WERI-Rb-1 (cell line): ENCODE measurements around the gene PPP3CB.

Experiments
- DNase-seq: peaks from one replicate; pipeline ENCODE4 v3.0.0-alpha.2; 2020
- H3K27ac ChIP-seq: fragments of 250-450 bp; sonication (Bioruptor Pico); 2 replicates; pipeline ENCODE4 v1.5.1; 2020; ENCODE audit warnings: mild to moderate bottlenecking, moderate library complexity
- H3K27me3 ChIP-seq: fragments of 250-450 bp; sonication (Bioruptor Pico); 2 replicates; pipeline ENCODE4 v1.5.1; 2021; ENCODE audit warnings: mild to moderate bottlenecking, low read depth, moderate library complexity; ENCODE audit not compliant: insufficient read depth, severe bottlenecking
- H3K36me3 ChIP-seq: fragments of 250-450 bp; sonication (Bioruptor Pico); 2 replicates; pipeline ENCODE4 v1.5.1; 2020; ENCODE audit warnings: mild to moderate bottlenecking, moderate library complexity
- H3K4me3 ChIP-seq: 2 replicates; pipeline ENCODE4 v1.5.1; 2011; ENCODE audit warnings: low read depth, mild to moderate bottlenecking, control low read depth, low read length
- H3K9me3 ChIP-seq: fragments of 250-450 bp; sonication (Bioruptor Pico); 2 replicates; pipeline ENCODE4 v1.5.1; 2021; ENCODE audit warnings: mild to moderate bottlenecking, moderate library complexity; ENCODE audit not compliant: severe bottlenecking
- CTCF ChIP-seq: IDR thresholded peaks from 2 replicates; pipeline ENCODE4 v1.5.1; 2011; ENCODE audit warnings: low read depth, mild to moderate bottlenecking, control low read depth, inconsistent platforms, low read length

PPP3CB gene

DNA sequence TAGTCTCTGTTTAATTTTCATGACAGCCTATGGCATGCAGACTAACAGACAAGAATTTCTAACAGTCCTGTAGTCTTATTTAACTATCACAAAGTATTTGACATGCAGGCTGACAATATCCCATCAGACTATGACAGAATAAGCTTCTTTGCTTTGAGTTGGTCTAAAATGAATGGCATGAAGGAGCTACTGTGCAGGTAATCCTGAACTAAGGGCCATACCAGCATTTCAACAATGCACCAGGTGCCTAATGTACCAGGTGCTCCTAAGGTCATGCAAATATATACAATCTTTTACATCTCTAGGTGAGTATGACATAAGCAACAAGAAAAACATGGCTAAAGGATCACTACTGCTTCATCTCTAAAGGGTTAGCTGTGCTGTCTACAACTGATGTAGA lies 48.9 kb downstream of the PPP3CB start:
- no peak for DNase-seq
- H3K27ac ChIP-seq = no peak overlapping the region

GRCh38 chr10:73444457-73444856 lies 51.4 kb downstream of the PPP3CB start:
- no peak overlapping the region for H3K4me3 ChIP-seq
- no peak for TF ChIP-seq CTCF
- H3K27me3 ChIP-seq = no peaks in the 10 kb centered on the region
- H3K9me3 ChIP-seq = no peaks in the 10 kb centered on the region
- no peaks in the 10 kb centered on the region; the same call in 1 of the 2 replicates for H3K36me3 ChIP-seq
- no peak for DNase-seq
- no peak overlapping the region for H3K27ac ChIP-seq

More for the DNA sequence above, 48.9 kb downstream of the PPP3CB start:
- Histone ChIP-seq H3K27me3 (no peaks in the 10 kb centered on the region), H3K36me3 (no peaks in the 10 kb centered on the region; the same call in 1 of the 2 replicates), H3K9me3 (no peaks in the 10 kb centered on the region), H3K4me3 (no peak overlapping the region)
- TF ChIP-seq CTCF = no peak

DNA sequence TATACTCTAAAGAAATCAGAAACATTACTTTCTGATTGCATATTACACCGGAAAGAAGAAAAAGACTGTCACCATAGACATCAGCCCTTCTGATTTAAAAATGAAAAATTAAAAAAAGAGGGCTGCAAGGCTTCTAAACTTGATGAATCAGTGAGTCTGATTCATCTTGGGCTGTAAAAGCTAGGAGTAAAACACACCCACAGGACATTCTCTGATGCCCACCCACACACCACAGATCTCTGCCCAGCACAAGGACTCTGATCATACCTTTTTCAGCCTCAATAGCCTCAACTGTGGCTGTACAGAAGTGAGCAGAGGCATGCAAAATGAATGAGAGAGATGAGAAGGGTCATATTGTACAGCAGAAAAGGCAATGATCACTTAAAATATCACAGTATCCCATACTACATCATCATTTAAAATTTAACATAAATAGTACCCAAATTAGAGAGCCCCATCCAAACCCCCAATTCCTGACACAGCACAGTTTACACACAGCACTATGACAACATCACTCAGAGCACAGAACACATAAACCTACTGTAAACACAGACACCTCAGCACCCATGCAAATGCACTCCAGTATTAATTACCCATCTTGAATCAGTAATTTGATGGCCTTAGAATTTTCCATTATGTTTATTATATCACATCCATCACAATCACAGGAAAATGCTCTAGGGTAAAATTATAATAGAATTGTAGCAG lies 56.1 kb downstream of the PPP3CB start:
- Histone ChIP-seq H3K4me3 (no peak overlapping the region), H3K27ac (no peak overlapping the region)

DNA sequence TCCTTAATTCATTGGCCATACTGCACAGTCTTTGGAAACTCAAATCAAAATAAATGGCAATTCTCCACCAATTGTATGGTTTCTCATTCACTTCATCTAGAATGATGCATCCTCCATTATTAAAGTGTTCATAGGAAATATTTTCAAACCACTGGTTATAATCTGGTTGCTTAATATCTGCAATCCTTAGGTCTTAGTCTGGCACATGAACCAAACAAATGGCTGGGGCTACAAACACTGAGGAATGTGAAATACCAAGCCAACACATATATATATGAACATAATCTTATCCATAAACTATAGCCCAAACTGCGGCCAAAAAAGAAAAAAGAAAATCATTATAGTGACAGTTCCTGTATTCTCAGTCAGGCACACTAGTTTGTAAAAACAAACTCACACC lies 56.8 kb downstream of the PPP3CB start:
- peaks cover 14% of the 10 kb centered on the region for H3K36me3 ChIP-seq
- no peaks in the 10 kb centered on the region for H3K9me3 ChIP-seq
- TF ChIP-seq CTCF = no peak
- no peak overlapping the region for H3K27ac ChIP-seq
- H3K27me3 ChIP-seq = no peaks in the 10 kb centered on the region
- no peak for DNase-seq
- H3K4me3 ChIP-seq = no peak overlapping the region

More for the DNA sequence above, 56.1 kb downstream of the PPP3CB start:
- TF ChIP-seq CTCF = no peak
- H3K27me3 ChIP-seq = no peaks in the 10 kb centered on the region
- no peak for DNase-seq
- no peaks in the 10 kb centered on the region for H3K9me3 ChIP-seq
- peaks cover 14% of the 10 kb centered on the region for H3K36me3 ChIP-seq

GRCh38 chr10:73433538-73433867 lies 62.3 kb downstream of the PPP3CB start, which contains the start of gene MSS51:
Gene MSS51 (minus strand): TSS chr10:73433561. CDS start chr10:73428284, 5,277 bp downstream.
- H3K4me3 ChIP-seq = no peak within 1 kb of the TSS
- no peak for DNase-seq
- no peaks in the 10 kb centered on the region for H3K9me3 ChIP-seq
- H3K27me3 ChIP-seq = no peaks in the 10 kb centered on the region
- H3K27ac ChIP-seq = no peak within 1 kb of the TSS
- H3K36me3 ChIP-seq = peaks cover 14% of the 10 kb centered on the region
- no peak for TF ChIP-seq CTCF
